ENCODE results near the gene PRKG1. TPM values are rescaled to one million over a fixed set of nuclear protein-coding genes. Genes with fewer than 3 reads are reported as not detected.

PRKG1 gene
- total RNA-seq, 1 experiment from 2014 or later: 10.4 TPM

DNA sequence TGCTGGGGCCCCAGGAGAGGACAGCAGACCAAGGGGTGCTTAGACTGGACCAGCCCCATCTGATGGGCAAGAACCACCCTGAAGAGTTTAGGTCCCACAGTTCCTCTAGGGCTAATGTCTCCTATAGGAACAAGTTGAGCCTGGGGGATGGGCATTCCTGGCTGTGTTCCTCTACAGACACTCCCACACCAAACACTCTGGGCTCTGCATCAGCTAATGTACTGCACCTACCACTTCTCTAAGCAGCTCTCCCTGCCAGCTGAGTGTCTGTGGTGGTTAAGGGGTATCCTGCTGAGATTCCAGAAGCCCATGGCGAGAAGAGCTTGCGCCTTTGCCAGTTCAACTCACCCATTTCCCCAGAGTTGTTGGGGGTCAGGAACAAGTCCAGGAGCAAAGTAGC is 909.2 kb downstream of the PRKG1 start:
- Histone ChIP-seq H3K4me2 (ENCODE audit: insufficient read depth, insufficient read length, low read length) (no peak overlapping the region), H2BK15ac (ENCODE audit: low read depth, low read length) (no peak overlapping the region), H3K14ac (ENCODE audit: insufficient read depth, low read length) (no peak overlapping the region), H3K79me2 (ENCODE audit: insufficient read depth, low read length) (no peaks in the 10 kb centered on the region), H3K4me1 (ENCODE audit: insufficient read depth, low read length) (no peaks in the 10 kb centered on the region; the same call in 1 of the 2 replicates), H3K9me3 (ENCODE audit: control insufficient read depth, low read depth, low read length) (no peaks in the 10 kb centered on the region), H3K4ac (ENCODE audit: low read depth, low read length) (no peak overlapping the region), H3K56ac (ENCODE audit: insufficient read length, low read depth, low read length) (no peak overlapping the region), H3K18ac (ENCODE audit: insufficient read length, low read depth, low read length) (no peak overlapping the region), H3K23me2 (ENCODE audit: insufficient read length, low read depth, low read length, poor library complexity, severe bottlenecking) (no peaks in the 10 kb centered on the region), H3K27me3 (ENCODE audit: insufficient read depth, low read length) (no peaks in the 10 kb centered on the region), H2BK12ac (ENCODE audit: insufficient read length, low read depth, low read length) (no peak overlapping the region), H3K79me1 (ENCODE audit: insufficient read depth, low read depth, low read length, poor library complexity, severe bottlenecking) (no peaks in the 10 kb centered on the region), H3K23ac (ENCODE audit: insufficient read length, low read depth, low read length) (no peak overlapping the region), H2BK120ac (ENCODE audit: low read depth, low read length, poor library complexity, severe bottlenecking) (no peak overlapping the region), H4K8ac (replicated peaks; ENCODE audit: insufficient read length, low read depth, low read length) (no peak overlapping the region), H2BK5ac (ENCODE audit: insufficient read length, low read length) (no peak overlapping the region), H3K9ac (ENCODE audit: extremely low read depth, insufficient read length, low read length) (no peak overlapping the region), H2AFZ (ENCODE audit: low read length) (no peak overlapping the region), H2BK20ac (ENCODE audit: low read depth, low read length, poor library complexity, severe bottlenecking) (no peak overlapping the region), H4K20me1 (ENCODE audit: control insufficient read depth, insufficient read depth, insufficient read length) (no peaks in the 10 kb centered on the region), H4K5ac (ENCODE audit: insufficient read length, low read depth, low read length) (no peak overlapping the region), H2AK5ac (ENCODE audit: insufficient read length, low read length) (no peak overlapping the region), H3K27ac (ENCODE audit: insufficient read length, low read depth, low read length) (no peak overlapping the region), H3T11ph (ENCODE audit: low read length) (no peak overlapping the region), H4K91ac (ENCODE audit: insufficient read length, low read depth, low read length) (no peak overlapping the region)
- TF ChIP-seq, protein P1, sequence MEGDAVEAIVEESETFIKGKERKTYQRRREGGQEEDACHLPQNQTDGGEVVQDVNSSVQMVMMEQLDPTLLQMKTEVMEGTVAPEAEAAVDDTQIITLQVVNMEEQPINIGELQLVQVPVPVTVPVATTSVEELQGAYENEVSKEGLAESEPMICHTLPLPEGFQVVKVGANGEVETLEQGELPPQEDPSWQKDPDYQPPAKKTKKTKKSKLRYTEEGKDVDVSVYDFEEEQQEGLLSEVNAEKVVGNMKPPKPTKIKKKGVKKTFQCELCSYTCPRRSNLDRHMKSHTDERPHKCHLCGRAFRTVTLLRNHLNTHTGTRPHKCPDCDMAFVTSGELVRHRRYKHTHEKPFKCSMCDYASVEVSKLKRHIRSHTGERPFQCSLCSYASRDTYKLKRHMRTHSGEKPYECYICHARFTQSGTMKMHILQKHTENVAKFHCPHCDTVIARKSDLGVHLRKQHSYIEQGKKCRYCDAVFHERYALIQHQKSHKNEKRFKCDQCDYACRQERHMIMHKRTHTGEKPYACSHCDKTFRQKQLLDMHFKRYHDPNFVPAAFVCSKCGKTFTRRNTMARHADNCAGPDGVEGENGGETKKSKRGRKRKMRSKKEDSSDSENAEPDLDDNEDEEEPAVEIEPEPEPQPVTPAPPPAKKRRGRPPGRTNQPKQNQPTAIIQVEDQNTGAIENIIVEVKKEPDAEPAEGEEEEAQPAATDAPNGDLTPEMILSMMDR (conservative IDR thresholded peaks at IDR 0.05): no peak
- H3K36me3 Mint-ChIP-seq (ENCODE audit: insufficient read depth in 1 of 3, low read depth in 3 of 3): peaks cover 0 to 9% (median 0%) of the 10 kb centered on the region in 3 experiments; a peak in 4 of 7 replicates
- no peak overlapping the region for H3K4me3 Mint-ChIP-seq
- H3K27me3 Mint-ChIP-seq (ENCODE audit: low read depth): no peaks in the 10 kb centered on the region; the same call in 1 of the 2 replicates
- no peak for DNase-seq
- H3K27ac Mint-ChIP-seq: no peak overlapping the region
- H3K4me1 Mint-ChIP-seq: no peaks in the 10 kb centered on the region; a peak in 1 of 4 replicates
- WGBS (ENCODE audit: extremely low coverage, insufficient read length, low lambda C conversion rate): no CpG with 5 or more reads among the region's 2 CpGs
- peaks cover 6 to 13% of the 10 kb centered on the region in 2 experiments; a peak in 3 of 5 replicates for H3K9me3 Mint-ChIP-seq

Measured in H9 (cell line).